GM19023 (cell line): Measurements from ENCODE around the gene FAM83G.
"Not testable (repeated sequence)": the region's sequence is repeated elsewhere in the genome, so short reads cannot be mapped to it uniquely, and the experiment has no call there.

Experiments
- ATAC-seq: cut with Tn5 transposase; IDR thresholded peaks from one replicate; pipeline ENCODE4 v1.9.1; 2021; ENCODE audit warnings: mild to moderate bottlenecking, moderate library complexity; ENCODE audit not compliant: unreplicated experiment

Gene FAM83G, protein sequence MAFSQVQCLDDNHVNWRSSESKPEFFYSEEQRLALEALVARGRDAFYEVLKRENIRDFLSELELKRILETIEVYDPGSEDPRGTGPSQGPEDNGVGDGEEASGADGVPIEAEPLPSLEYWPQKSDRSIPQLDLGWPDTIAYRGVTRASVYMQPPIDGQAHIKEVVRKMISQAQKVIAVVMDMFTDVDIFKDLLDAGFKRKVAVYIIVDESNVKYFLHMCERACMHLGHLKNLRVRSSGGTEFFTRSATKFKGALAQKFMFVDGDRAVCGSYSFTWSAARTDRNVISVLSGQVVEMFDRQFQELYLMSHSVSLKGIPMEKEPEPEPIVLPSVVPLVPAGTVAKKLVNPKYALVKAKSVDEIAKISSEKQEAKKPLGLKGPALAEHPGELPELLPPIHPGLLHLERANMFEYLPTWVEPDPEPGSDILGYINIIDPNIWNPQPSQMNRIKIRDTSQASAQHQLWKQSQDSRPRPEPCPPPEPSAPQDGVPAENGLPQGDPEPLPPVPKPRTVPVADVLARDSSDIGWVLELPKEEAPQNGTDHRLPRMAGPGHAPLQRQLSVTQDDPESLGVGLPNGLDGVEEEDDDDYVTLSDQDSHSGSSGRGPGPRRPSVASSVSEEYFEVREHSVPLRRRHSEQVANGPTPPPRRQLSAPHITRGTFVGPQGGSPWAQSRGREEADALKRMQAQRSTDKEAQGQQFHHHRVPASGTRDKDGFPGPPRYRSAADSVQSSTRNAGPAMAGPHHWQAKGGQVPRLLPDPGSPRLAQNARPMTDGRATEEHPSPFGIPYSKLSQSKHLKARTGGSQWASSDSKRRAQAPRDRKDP

DNA sequence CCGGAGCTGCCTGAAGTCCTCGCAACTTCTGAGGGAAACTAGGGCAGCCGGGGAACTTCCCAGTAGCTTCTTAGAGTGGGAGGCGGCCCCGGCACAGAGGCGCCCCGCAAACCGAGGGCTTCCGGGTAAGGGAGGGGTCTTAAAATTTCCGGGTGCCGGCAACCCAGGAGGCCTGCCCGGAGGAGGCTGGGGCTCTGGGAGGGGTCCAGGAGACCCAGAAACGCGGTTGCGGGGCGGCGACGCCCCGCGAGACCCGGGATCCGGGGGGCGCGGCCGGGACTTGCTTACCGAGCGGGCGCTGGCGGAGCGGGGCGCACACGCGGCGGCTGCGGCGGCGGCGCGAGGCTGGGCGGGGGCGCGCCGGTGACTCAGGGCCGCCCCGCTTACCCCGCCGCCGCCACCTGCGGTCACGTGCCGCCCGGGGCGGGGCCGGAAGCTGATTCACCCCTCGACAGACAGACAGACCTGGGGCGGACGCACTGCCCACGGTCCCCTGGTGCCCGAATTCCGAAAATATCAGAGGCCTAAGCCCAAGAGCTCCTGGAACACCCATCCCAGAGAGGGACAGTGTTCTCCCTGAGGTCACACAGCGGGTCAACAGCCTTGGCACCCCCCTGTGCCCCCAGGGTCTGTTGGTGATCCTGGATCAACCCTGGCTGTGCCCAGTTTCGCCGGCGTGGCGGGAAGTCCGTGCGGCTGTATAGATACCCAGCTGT lies at the start of gene FAM83G:
Gene FAM83G (minus strand): TSS at position 344 of the 716 bp plus-strand sequence. CDS start 723 bp downstream, outside the sequence.
- peak; percentile 77 for ATAC-seq

DNA sequence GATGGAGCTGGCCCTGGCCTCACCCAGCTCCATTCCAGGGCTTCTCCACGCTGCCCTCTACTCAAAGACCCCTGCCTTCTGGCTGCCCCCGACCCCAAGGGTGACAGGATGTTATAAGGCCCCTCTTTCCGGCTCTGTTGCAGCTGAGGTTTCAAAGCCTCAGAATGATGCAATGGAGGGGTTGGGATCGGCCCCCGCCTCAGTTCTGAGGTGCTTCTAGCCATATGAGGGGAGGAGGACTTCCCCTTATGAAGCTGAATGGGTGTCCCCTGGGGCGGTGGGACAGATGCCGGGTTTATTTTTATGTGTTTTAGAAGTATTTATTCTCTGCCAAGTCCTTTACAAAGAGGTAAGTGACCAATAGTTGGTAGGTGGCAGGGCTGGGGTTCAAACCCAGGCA lies 44.3 kb upstream of the FAM83G start:
- ATAC-seq, result not testable (repeated sequence)

DNA sequence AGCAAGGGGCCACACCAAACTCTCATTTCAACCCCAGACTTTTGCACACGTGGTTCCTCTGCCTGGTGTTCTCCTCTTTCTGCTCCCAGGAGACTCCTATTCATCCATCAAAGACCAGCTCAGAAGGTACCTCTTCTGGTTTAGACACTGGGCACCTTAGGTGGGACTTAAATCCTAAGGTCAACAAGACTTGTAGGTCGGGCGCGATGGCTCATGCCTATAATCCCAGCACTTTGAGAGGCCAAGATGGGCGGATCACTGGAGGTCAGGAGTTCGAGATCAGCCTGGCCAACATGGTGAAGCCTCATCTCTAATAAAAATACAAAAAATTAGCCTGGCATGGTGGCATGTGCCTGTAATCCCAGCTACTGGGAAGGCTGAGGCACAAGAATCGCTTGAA lies 42.9 kb upstream of the FAM83G start:
- ATAC-seq, result not testable (repeated sequence)

DNA sequence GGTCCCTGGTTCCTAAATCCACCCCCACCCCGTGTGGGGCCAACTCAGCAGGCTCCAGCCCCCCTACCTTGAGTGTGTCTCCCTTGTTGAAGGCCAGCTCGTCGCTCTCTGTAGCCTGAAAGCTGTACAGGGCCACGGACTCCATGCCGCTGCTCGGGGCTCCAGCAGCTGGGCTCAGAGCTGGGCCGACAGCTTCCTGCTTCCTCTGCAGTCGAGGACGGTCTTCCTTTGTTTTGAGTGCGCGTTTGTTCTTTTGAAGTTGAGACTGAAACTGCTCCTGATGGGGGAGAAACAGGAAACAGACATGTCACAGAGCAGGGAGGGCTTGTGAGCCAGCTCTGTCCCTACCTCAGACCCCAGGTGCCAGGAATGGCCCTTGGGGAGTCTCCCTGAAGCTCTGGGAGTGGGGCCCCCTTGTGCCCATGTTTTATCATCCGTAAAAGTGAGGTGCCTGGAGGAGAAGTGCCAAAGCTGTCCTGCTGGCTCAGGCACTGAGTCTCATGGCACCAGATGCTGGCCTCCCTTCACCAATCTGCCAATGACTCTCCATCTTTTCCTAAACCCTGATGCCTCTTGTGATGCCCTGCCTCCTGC lies 42.3 kb upstream of the FAM83G start, which contains the start of gene GRAP:
Gene GRAP (minus strand): TSS at position 176 of the 594 bp plus-strand sequence. CDS start 31 bp downstream, at position 145.
- ATAC-seq, result not testable (repeated sequence)

DNA sequence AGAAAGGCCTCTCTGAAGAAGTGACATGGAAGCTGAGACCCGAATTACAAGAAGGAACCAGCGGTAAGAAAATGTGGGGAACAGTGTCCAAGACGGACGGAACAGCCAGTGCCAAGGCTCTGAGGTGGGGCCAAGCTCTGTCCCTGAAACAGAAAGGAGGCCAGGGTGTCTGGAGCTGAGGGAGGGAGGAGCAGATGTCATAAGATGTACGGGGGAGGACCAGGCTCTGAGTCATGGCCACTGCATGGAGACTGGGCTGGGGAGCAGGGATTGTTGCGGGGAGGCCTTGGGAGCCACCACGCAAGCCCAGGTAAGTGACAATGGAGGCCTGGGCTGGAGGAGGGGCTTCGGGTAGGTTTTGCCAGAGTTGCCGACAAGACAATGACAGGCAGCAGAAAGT lies 40.1 kb upstream of the FAM83G start:
- not testable (repeated sequence) for ATAC-seq

DNA sequence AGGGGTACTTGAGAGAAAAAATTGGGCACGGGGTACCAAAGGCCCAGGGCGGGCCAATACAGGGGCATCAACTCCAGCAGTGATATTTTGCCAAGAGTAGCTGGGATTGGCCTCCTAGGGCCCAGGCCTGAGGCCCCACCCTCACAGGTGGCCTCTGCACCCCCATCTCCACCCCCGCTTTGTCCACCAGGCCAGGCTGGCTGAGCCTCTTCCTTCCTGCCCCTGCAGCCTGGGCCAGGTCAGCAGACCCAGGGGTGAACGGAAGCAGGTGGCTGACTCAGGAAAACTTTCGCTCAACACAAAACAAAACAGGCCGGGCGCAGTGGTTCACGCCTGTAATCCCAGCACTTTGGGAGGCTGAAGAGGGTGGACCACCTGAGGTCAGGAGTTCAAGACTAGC lies 38.5 kb upstream of the FAM83G start:
- ATAC-seq, result not testable (repeated sequence)

DNA sequence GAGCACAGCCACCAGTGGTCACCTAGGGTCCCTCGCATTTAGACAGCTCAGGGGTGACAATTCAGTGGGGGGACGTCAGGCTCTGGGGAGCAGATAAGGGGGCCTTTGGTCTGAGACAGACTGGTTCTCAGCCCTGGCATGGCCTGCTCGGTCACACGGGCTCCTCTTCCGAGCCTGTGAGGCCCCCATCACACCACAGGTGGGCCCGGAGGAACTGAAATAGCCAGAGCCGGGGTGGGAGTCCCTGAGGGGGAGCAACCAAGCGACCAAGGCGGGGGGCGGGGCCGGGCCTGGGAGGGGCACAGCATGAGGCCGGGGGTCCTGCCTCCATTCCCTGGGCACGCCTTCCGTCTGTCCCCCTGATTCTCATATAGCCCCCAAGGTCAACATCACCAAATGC lies 37.8 kb upstream of the FAM83G start:
- ATAC-seq, result not testable (repeated sequence)

DNA sequence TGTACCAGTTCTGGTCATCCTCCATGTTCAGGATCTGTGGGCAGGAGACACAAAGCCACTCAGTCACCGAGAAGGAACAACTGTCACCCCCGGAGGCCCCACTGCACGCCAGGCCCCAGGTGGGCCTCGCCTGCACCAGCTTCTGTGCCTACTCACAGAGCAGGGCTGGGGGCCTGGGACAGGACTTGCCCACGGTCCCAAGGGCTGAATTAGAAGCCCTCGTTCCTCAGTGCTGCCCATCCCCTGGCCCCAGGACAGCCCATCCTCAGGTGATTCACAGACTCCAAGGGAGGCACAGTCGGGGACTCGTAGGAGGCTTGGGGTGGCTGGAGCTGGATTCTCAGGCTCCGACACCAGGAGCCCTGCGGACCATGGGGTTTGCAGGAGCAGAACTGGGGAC lies 37.3 kb upstream of the FAM83G start:
- not testable (repeated sequence) for ATAC-seq

DNA sequence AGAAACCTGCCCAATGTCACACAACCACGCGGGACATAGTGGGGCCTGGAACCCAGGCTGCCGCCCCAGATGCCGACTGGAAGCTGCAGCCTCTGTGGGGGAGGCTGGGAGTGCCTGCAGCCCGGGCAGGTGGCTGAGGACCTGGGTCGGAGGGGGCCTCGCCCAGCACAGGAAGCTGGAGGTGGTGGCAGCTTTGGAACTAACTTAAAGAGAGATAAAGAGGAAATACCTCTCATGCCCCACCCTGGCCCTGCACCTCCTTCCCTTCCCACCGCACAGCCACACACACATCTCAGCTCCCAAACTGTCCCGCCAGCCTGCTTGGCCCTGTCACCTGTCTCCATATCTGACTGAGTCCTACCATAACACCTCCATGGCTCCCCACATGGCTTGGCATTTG lies 35.8 kb upstream of the FAM83G start:
- not testable (repeated sequence) for ATAC-seq

DNA sequence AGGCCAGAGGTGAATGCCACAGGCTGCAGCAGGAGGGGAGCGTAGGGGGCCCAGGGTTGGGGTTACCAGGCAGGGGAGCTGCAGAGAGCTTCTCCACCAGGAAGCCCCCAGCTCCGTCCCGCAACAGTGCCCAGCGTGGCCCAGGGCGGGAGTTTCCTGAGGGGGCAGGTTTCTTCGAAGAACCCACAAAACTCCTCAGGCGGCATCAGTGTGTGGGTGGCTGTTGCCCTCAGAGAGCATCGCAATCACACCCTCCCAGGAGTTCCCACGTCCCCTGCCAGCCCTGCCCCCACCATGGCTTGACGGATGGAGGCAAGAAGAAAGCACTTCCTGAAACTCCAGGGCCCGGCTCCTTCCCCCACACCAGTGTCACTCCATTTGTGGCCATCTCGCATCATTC lies 34.2 kb upstream of the FAM83G start:
- not testable (repeated sequence) for ATAC-seq

DNA sequence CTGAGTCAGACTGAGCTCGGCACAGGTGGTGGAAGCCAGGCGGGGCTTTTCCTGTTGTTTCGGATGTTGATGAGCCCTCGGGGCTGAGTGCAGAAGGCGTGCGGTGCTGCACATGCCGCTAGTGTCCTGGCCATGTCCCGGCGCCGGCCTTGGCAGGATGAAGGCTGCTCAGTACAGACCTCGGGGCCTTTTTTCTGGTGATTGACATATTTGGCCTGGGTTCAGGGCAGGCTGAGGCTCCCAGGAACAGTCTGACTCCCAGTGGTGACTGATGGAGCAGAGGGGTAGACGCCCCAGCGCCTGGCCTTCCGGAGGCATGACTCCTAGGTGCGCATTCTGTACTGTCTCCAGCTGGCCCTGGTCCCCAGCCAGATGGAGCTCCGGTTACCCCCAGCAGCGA lies 33.4 kb upstream of the FAM83G start:
- not testable (repeated sequence) for ATAC-seq

DNA sequence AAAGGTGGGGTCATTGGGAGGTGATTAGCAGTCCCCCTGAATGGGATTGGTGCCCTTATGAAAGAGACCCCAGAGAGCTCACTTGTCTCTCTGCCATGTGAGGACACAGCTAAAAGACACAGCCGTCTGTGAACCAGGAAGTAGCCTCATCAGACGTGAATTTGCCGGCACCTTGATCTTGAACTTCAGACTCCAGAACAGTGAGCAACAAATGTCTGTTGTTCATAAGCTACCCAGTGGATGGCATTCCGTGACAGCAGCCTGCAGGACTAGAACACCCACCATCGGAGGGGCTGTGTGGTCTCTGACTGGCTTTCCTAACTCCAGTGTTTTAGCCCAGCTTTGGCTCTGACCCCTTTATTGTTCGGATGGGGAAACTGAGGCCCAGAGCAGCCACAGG lies 33.0 kb upstream of the FAM83G start:
- ATAC-seq, result not testable (repeated sequence)

DNA sequence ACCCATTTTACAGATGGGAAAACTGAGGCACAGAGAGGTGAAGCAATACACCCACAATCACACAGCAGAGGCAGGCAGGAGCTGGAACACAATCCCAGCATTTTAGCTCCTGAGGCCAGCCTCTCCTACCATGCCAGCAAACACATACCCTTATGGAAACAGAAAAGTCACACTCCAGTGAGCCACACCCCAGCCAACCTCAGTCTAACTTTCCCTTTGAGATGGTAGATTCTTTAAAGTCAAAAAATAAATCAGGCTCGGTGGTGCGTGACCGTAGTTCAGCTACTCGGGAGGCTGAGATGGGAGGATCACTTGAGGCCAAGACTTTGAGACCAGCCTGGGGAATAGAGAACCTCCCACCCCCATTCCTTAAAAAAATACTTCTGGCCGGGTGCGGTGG lies 31.6 kb upstream of the FAM83G start:
- not testable (repeated sequence) for ATAC-seq

DNA sequence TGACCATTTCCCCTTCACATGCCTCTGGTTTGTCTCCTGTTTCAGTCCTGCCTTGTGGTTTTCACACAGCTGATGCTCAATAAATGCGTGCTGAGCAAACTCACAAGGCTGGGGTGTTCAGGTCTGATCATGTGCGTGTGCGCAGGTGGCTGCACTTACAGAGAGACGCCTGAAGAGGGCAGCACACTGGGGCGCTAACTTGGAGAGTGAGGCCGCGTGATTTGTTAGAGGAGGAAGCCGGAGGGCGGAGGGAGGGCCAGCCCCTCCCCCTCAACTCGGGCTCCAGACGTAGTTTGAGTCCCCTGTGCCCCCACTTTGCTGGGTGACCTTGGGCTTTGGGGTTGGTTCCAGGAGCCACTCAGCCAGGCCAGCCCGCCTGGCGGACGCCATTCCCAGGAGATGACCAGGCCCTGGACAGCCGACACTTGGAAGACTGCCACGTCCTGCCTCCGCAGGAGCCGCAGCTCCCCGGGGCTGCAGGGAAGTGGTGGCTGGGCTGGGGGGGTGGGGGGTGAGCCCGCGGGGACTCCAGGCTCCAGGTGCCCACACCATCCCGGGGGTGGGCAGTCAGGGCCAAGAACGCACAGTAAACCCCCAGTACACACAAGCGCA lies 27.9 kb upstream of the FAM83G start:
- not testable (repeated sequence) for ATAC-seq

DNA sequence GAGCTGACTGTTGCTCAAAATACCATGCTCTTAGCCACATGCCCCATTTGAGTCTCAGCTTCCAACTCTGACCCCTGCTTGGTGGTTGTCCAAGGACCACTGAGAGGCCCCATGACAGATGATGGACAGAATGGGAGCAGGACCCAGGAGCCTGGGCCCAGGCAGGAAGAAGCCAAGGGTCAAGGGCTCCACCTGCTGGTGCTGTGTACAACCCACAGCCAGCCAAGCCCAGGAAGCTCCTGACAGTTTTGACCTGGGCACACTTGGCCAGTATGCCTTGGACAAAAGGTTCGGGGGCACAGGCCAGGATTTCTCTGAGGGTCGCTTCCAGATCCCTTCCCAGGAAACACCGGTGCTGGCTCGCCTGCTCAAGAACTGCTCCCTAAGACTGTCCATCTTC lies 27.2 kb upstream of the FAM83G start:
- ATAC-seq, result peak; percentile 51

DNA sequence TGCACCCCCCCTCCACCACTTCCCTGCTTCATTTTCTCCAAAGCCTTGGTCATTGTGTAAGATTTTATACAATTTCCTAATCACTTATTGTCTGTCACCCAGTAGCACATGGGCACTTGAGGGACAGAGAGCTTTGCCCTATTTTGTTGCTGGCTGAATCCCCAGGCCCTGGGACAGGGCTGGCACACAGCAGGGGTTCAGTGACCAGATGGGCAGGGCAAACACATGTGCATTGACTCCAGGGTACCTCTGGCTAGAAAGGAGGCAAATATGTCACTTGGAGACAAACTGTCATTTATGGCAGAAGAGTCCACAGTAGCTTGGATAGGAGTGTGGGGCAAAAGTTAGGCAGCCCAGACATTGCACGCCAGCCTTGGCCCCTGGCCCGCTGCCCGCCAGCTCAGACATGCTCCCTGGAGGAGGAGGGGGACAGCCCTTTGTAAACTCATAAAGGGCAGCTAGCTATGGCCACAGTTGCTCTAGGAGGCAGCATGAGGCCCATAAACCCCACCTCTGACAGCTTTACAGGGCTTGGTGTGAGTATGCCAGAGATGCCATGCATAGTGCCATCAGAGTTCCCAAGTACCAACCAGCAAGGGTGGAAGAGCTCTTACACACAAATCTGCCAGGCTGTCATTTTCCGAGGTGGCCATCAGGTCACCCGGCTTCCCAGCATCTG lies 26.3 kb upstream of the FAM83G start:
- ATAC-seq, result not testable (repeated sequence)

DNA sequence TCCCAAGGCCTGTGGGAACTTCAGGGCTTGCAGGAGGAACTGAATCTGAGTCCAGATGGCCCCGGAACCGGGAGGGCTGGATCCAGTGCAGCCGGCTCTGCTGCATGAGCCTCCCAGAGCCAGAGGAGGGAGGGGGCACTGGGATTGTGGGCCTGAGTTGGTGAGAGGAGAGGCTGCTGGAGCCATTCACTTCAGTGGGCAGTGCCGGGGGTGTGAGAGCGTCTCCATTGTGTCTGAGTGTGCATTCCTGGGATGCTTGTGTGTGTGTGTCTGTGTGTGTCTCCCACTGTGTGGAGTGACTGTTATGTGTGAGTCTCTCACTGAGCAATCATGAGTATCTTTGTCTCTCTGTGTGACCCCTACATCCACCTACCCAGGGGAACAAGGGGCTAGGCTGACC lies 25.2 kb upstream of the FAM83G start:
- not testable (repeated sequence) for ATAC-seq

DNA sequence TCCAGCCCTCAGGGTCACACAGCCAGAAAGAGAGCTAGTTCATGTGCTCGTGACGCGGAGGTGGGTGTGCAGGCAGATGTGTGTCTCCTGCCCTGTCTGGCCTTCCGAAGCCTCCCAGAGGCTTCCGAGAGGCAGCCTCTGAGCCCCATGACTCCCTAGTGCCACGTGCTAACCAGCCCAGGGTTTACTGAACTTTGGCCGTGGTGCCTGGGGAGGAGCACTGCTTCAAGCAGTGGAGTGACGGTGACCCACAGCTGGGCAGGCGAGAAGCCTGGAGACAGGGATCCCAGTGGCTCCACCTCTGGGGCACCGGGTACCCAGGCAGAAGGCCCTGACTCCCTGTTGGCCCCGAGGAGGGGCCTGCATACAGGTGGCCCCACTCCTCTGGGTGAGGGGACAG lies 24.1 kb upstream of the FAM83G start:
- not testable (repeated sequence) for ATAC-seq
